ENCODE measurements around the gene ACSS1. TPM values are rescaled to one million over a fixed set of nuclear protein-coding genes. Genes with fewer than 3 reads are reported as not detected.

The ACSS1 gene
- total and polyA plus RNA-seq, 2 donors from 2014 or later: 30.6 to 72.3 TPM

- Histone ChIP-seq H3K36me3 (ENCODE audit: control insufficient read depth in 2 of 3, insufficient read depth in 3 of 3, low read length in 3 of 3) (peaks cover 0 to 10% (median 7%) of the 10 kb centered on the region in 3 donors), H3K27ac (ENCODE audit: low read depth in 2 of 2, low read length in 2 of 2) (no peak overlapping the region), H3K9me3 (ENCODE audit: control insufficient read depth in 2 of 3, insufficient read depth in 1 of 3, low read length in 3 of 3) (peaks cover 0 to 1% (median 0%) of the 10 kb centered on the region in 3 donors), H3K4me1 (ENCODE audit: control insufficient read depth in 2 of 3, insufficient read depth in 2 of 3, low read depth in 1 of 3, low read length in 3 of 3) (peaks cover 0 to 2% (median 0%) of the 10 kb centered on the region in 3 donors), H3K9ac (ENCODE audit: low read length in 3 of 3) (no peak overlapping the region), H3K27me3 (ENCODE audit: control insufficient read depth, insufficient read depth, low read length) (no peaks in the 10 kb centered on the region), H3K4me3 (ENCODE audit: low read length in 3 of 3) (no peak overlapping the region)
- peak in 1 of 5 donors; percentile 3 for DNase-seq
- no peak for TF ChIP-seq CTCF (IDR thresholded peaks at IDR 0.05; ENCODE audit: borderline replicate concordance, extremely low read depth, insufficient read depth)
- intact Hi-C loops (cut with DNase I): no loop called here
- no peak for FAIRE-seq
Measured at GRCh38 chr20:24981790-24982189, 76.1 kb downstream of the ACSS1 start.

- FAIRE-seq: no peak
- Histone ChIP-seq H3K9me3 (ENCODE audit: control insufficient read depth in 2 of 3, insufficient read depth in 1 of 3, low read length in 3 of 3) (peaks cover 0 to 6% (median 0%) of the 10 kb centered on the region in 3 donors), H3K4me1 (ENCODE audit: control insufficient read depth in 2 of 3, insufficient read depth in 2 of 3, low read depth in 1 of 3, low read length in 3 of 3) (peaks cover 0 to 2% (median 0%) of the 10 kb centered on the region in 3 donors), H3K27me3 (ENCODE audit: control insufficient read depth, insufficient read depth, low read length) (no peaks in the 10 kb centered on the region), H3K27ac (ENCODE audit: low read depth in 2 of 2, low read length in 2 of 2) (no peak overlapping the region), H3K36me3 (ENCODE audit: control insufficient read depth in 2 of 3, insufficient read depth in 3 of 3, low read length in 3 of 3) (peaks cover 0 to 14% (median 12%) of the 10 kb centered on the region in 3 donors), H3K4me3 (ENCODE audit: low read length in 3 of 3) (no peak overlapping the region), H3K9ac (ENCODE audit: low read length in 3 of 3) (no peak overlapping the region)
- DNase-seq: peak in 1 of 5 donors; percentile 0
- intact Hi-C loops (cut with DNase I): no loop called here
- TF ChIP-seq CTCF (IDR thresholded peaks at IDR 0.05; ENCODE audit: borderline replicate concordance, extremely low read depth, insufficient read depth): no peak
Measured at GRCh38 chr20:24981282-24981681, 76.7 kb downstream of the ACSS1 start.

GRCh38 chr20:24980291-24981053, 77.5 kb downstream of the ACSS1 start:
- H3K9me3 ChIP-seq (ENCODE audit: control insufficient read depth in 2 of 3, insufficient read depth in 1 of 3, low read length in 3 of 3): peaks cover 0 to 7% (median 0%) of the 10 kb centered on the region in 3 donors
- H3K4me3 ChIP-seq (ENCODE audit: low read length in 3 of 3): no peak overlapping the region
- peaks cover 0 to 14% (median 13%) of the 10 kb centered on the region in 3 donors for H3K36me3 ChIP-seq (ENCODE audit: control insufficient read depth in 2 of 3, insufficient read depth in 3 of 3, low read length in 3 of 3)
- no peak overlapping the region for H3K9ac ChIP-seq (ENCODE audit: low read length in 3 of 3)
- FAIRE-seq (no peak), DNase-seq (peak in 1 of 5 donors; percentile 1)
- no peaks in the 10 kb centered on the region for H3K4me1 ChIP-seq (ENCODE audit: control insufficient read depth in 2 of 3, insufficient read depth in 2 of 3, low read depth in 1 of 3, low read length in 3 of 3)
- intact Hi-C loops (cut with DNase I): no loop called here
- no peak overlapping the region for H3K27ac ChIP-seq (ENCODE audit: low read depth in 2 of 2, low read length in 2 of 2)
- no peaks in the 10 kb centered on the region for H3K27me3 ChIP-seq (ENCODE audit: control insufficient read depth, insufficient read depth, low read length)
- TF ChIP-seq CTCF (IDR thresholded peaks at IDR 0.05; ENCODE audit: borderline replicate concordance, extremely low read depth, insufficient read depth): no peak

All from kidney (tissue), 14 donors.